Measurements from ENCODE around the gene ARL8A.
"Not testable (repeated sequence)": the region's sequence is repeated elsewhere in the genome, so short reads cannot be mapped to it uniquely, and the experiment has no call there.

DNA sequence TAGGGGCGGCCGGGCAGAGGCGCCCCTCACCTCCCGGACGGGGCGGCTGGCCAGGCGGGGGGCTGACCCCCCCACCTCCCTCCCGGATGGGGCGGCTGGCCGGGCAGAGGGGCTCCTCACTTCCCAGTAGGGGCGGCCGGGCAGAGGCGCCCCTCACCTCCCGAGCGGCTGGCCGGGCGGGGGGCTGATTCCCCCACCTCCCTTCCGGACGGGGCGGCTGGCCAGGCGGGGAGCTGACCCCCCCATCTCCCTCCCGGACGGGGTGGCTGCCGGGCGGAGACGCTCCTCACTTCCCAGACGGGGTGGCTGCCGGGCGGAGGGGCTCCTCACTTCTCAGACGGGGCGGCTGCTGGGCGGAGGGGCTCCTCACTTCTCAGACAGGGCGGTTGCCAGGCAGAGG lies 46.9 kb upstream of the ARL8A start:
- not testable (repeated sequence) for TF ChIP-seq POLR2A (IDR thresholded peaks at IDR 0.05; ENCODE audit: low read length); GATA1 (IDR thresholded peaks at IDR 0.05; ENCODE audit: low read depth, low read length)

Measured in erythroblast (primary cell).